GM21381 (cell line): ENCODE data around the gene GOLGA2.

ENCODE experiments used
- ATAC-seq: cut with Tn5 transposase; IDR thresholded peaks from one replicate; pipeline ENCODE4 v1.9.1; 2021; ENCODE audit warnings: mild to moderate bottlenecking, moderate library complexity; ENCODE audit not compliant: unreplicated experiment

GOLGA2 gene

GRCh38 chr9:128257907-128258306, 17.9 kb downstream of the GOLGA2 start:
- ATAC-seq = no peak

DNA sequence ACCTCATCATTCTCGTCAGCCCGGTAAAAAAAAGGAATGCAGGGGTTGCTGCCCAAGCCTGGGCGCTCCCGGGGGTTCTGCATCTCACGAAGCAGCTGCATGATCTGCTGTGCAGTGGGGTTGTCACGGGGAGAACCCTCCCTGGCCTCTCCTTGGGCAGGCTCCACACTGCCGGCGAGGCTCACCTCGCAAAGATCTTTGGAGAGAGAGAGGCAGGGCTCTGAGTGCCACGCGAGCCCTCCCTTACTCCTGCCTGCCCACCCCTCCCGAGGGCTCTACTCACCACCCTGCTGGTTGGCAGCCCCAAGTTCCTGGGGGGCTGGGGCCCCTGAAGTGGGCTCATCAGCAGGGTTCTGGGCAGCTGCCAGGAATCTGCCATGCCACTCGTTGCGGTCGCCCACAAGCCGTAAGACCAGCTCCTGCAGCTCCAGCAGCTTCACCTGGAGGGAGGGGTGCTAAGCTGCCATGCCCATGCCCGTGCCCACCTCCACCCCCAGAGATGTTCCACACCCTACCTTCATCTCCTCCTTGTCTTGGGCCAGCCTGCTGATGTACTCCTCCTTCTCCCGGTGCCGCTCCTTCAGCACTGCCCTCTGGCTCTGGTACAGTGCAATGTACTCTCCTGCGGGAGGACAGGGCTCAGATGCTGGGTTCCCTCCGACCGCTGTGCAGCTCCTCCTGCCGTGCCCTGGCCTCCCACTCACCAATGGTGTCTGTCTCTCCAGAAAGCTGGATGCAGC, 18.6 kb downstream of the GOLGA2 start:
- ATAC-seq = no peak

DNA sequence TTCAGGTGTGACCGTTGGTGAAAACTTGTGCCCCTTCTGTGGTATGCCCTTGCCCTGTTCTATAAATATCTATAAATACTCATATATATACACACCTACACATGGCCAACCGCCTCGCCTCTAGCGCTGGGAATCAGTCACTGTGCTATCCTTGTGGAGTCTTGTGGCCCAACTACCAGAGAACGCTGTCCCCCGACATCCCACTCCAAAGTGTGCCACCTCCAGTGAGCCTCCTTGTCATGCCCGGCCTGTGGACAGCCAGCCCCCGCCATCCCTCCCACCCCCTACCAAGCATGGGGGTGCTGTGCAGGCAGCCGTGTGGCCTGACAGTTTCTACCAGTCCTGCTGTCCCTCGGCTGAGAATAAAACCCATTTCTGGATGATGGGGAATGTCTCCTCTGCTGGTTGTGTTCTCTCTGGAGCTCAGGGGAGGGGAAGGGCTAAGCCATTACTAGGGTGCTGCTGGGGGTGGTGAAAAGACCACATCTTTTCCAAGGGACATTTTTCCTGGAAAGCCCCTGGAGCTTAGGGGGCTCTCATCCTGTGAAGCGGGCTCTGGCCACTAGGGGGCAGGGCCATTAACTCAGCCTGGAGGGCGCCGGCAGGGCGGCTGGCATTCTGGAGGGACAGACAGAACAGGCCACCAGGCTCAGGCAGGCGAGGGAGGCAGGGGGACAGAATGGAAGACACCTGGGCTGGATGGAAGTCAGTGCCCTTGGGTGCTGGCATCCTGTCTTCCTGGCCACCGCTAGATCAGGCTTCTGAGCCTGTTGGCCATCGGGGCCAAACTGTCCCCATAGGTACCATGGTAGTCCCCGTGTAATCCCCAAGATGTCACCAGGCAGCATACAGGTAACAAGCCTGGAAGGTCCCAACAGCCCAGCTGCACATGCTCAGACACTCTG, 20.7 kb downstream of the GOLGA2 start:
- ATAC-seq = no peak

GRCh38 chr9:128254362-128254761, 21.4 kb downstream of the GOLGA2 start:
- ATAC-seq = no peak

- no peak for ATAC-seq
Observed at GRCh38 chr9:128253991-128254346, 21.8 kb downstream of the GOLGA2 start.

DNA sequence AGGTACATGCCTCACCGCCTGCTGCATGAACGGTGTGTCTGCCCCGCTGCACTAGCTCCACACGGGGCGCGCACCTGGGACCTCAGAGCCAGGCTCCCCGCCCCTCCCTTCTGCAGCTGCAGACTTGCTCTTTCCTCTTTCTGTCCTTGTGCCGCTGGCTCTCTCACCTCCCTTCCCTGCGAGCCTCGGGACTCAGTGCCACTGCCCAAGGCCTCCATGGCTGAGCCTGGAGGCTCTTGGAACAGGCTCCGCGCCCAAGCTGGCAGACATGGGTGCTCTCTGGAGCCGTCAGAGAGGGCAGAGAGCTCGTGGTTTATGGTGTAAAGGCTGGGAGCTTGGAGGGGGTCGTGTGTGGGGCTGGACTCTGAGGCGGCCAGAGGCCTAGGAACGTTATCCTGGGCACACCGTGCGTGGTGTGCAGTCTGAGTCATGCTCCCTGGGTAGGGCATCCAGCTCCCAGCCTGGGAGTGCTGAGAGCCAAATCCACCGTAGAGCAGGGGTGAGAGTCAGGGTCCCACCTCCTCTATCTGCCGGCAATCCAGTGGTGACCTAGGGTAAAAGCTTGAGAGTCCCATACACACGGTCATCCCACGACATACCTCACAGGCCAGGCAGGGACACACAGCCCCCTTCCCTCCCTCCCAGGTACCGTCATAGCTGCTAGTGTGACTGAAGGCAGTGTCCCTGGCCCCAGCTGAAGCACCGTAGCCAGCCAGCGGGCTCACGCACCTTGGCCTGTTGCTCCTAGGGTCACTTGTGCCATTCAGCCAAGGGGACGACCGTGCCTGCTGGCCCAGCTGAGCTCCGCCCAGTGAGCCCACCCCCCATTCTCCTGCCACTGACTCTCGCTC, 22.4 kb downstream of the GOLGA2 start:
- ATAC-seq = no peak

DNA sequence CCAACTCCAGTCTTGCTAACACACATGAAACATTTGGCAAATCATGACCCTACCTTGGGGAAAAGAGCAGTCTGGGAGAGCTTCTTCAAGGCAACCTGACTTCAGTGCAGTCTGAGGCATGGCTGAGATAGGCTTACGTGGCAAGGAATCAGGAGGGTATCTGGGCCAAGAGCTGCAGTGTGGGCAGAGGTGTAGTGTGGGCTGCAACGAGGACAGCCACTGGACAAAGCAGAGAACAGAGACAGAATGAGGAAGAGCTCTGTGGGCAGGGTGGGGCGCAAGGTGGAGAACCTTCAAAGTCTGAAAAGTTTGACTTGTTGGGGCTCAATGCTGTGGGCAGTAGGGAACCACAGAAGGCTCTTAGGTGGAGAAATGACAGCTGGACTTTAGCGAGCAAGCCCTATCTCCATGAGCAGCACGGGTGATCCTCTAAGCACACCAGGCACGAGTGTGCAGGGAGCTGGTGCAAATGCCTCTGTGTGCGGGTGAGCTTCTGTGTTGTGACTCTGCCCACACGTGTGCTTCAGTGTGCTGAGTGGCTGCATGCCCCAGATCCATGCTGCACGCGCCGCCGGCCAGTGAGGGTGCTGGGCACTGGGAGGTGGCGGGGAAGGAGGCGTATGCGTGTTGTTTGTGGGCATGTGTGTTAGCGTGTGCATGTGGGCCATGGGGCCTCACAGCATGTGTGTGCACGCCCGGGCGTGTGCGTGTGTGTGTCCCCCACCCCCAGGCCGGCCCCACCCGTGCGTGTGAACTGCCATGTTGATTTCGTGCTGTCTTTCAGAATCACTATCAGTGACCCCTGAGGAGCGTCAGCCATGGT, 23.3 kb downstream of the GOLGA2 start:
- ATAC-seq = no peak

DNA sequence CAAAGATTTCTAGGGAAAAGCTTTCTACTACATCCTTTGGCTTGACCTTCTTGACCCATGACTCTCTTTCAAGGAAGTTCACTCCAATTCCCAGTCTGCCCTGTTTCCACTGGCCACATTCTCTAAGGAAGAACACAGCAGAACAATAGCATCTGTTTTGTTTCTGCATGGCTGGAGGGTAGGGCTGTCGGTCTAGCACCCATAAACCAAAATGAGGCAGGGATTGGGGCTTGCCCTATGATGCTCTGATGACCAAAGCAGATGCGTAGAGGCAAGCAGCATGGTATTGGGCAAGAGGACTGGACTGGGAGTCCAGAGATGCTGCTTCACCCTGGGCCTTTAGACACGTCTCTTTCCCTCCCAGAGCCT, 24.1 kb downstream of the GOLGA2 start:
- no peak for ATAC-seq

DNA sequence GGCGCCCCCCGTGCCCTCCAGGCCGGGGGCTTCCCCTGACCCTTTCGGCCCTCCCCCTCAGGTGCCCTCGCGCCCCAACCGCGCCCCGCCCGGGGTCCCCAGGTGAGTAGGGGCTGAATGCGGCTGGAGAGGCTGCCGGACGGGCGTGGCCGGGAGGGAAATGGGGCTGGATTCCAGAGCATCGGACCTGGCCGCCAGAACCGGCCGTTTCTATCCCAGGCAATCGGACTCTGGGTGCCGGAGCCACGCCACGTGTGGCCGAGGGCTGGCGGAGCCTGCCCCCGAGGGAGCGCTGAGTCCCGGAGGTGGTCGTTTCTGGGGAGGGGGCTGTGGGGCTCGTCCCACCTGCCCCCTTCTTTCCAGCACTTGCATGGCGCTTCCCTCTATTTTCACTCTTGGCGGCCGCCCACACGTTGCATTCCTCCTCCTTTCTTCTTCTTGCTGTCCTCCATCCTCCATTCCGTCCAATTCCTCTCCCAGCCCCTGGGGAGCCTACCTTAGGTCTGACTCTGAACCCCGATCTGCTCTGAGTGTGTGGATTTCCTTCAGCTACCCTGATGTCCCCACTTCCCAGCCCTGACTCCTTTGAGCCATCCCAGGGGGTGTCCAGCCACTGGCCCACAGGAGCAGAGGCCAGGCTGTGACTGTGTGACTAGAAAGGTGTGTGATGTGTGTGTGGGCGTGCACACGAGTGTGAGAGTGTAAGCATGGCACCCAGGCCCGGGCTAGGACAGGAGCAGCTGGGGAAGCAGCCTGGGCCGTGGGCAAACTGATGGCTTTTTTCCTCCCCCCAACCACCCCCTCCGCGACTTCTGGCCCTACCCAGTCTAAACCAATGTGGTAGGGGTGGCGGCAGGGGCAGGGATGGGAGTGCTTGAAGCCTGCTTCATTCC, 24.7 kb downstream of the GOLGA2 start:
- ATAC-seq = no peak

DNA sequence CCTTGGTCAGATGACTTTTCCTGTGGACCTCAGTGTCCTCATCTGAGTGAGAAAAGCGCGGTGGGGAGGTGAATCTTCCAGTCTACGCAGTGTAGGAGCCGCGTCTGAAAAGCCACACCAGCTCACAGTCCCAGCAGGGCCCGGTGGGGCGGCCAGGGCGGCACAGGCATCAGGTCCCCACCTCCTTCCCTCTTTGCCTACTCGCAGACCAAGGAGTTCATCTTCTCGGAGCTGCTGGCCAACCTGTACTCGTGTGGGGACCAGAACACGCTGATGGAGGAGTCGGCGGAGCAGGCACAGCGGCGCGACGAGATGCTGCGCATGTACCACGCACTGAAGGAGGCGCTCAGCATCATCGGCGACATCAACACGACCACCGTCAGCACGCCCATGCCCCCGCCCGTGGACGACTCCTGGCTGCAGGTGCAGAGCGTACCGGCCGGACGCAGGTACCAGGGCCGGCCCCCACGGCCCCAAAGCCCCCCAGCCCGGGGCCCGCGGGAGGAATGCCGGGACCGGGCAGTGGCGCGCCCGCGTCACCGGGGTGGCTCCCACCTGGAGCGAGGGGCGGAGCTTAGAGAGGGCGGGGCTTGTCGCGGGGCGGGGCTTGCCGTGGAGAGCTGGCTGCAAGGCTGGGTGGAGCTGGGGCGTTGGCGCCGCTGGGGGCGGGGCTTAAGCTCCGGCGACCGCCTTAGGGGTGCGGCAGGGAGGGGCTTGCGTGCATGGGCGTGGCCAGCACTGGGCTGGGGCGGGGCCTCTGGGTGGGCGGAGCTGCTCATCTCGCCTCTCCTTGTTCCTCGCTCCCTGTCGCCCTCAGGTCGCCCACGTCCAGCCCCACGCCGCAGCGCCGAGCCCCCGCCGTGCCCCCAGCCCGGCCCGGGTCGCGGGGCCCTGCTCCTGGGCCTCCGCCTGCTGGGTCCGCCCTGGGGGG, 25.6 kb downstream of the GOLGA2 start:
- peak; percentile 90 for ATAC-seq

DNA sequence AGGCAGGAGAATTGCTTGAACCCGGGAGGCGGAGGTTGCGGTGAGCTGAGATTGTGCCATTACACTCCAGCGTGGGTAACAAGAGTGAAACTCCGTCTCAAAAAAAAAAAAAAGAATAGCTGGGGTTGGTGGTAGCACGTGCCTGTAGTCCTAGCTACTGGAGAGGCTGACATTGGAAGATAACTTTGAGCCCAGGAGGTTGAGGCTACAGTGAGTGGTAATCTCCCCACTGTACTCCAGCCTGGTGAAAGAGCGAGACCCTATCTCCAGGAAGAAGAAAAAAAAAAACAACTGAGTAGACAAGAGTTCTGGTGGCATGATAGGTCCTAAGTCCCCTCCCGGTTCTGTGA, 26.3 kb downstream of the GOLGA2 start:
- ATAC-seq = no peak

GRCh38 chr9:128247226-128247803, 28.5 kb downstream of the GOLGA2 start:
- ATAC-seq = no peak

DNA sequence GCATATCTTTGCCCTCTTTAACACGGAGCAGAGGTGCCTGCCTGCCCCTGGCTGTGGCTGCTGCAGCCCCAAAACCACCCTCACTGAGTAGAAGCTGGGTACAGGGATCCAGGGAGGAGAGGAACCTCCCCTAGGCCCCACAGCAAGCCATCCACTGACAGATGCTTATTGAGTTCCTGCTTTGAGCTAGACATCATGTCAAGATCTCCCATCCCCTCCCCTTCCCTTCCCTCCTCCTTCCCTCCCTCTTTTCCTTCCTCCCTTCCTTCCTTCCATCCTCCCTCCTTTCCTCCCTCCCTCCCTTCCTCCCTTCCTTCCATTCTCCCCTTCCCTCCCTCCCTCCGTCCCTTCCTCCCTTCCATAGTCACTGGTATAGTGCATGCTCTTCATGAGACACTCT, 29.3 kb downstream of the GOLGA2 start:
- no peak for ATAC-seq

DNA sequence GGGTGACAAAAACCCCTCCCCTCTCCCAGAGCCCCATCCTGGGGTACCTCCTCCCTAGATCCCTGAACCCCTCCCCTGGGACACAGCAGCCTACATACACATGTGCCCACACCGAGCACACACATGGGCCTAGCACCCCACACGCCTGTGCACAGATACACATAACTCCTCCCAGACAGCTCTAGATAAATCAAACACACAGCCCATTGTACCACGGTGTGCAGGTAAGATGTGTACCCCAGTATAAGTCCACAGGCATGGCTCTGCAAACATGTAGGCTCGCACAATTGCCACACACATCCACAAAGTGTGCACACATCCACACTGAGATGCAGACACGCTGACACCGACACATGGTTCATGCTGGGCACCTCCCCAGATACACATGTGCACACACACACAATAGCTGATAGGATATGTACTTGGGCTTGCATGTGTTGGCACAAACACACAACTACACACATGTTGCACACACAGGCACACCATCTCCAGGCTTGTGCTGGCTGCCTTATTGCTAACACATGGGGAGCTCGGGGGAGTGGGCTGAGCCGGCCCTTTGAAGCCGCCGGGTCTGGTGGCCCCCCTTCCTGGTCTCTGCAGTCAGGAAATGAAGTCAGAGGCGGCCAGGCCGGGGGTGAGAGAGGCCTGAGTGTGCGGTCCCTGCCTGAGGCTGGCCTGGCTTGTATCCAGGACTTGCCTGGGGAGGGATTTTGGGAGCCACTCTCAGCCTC, 30.2 kb downstream of the GOLGA2 start:
- ATAC-seq = no peak

DNA sequence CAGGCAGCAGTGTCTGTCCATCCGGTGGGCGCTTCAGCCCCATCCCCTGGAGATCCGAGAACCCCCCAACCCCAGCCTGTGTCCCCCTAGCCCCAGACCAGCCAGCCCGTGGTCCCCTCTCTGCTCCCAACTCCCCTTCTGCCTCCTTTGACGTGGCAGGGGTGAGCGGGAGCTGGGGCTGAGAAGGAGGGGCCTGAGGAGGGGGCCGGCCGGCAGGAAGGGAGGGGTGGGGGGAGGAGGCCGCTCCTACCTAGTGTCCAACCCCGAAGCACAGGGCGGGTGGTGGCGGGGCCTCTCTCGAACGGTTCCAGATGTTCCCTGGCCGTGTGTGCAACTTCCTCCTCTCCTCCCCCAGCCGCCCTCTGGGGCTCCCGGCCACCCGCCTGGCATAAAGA, 31.0 kb downstream of the GOLGA2 start:
- no peak for ATAC-seq

DNA sequence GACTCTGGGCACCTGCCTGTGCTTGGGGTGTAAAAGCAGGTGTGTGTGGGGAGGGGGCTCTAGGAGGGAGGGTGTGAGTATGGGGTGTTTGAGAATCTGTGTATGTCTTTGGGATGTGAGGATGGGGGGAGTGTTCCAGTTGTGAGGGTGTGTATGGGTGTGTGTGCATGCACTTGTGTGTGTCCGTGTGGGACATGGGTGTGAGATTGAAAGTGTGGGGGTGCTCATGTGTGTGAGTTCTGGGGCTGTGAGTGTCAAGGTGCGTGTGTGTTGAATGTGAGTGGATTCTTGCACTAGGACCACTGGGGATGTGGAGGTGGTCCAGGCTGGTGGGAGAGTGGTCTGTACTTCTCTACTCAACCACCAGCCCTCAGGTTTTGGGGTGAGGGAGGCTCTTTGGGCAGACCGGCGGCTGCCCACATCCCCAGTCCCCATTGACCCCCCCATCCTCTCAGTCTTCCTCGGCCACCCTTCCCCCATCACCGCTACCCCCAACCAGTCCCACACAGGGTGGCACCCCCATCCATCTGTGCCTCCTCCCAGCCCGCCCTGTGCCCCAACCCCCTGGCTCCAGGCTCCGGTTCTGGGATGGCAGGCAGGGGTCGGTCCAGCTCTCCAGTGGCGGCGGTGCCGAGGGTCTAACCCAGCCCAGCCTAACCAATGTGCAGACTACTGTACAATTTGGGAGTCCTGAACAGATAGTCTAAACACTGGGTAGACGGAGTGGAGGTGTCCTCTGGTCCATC, 31.5 kb downstream of the GOLGA2 start:
- no peak for ATAC-seq
